K562 (cell line): ENCODE measurements around the gene CDKN2B-AS1. TPM values are rescaled to one million over a fixed set of nuclear protein-coding genes. Genes with fewer than 3 reads are reported as not detected.

Experiments
- ATAC-seq: fragments of 200-7000 bp; cut with Tn5 transposase; 3 replicates; pipeline ENCODE4 v1.9.1; 2020; ENCODE audit warnings: moderate library complexity
- BruUV-seq: library from RNA; stranded (reverse); fragments of 400-500 nt; replicated peaks from 2 replicates; lab custom pipeline; 2021; lab: Mats Ljungman, UMichigan
- CTCF ChIA-PET: fragments of 300-600 bp; formaldehyde crosslinking; extraction: SDS; loops from one replicate; lab custom pipeline; 2021; ENCODE audit warnings: low intra/inter-chr PET ratio; lab: Yijun Ruan, JAX
- POLR2A ChIA-PET: fragments of 300-600, 350-650 bp; sonication (Branson Sonifier 250); formaldehyde crosslinking; extraction: SDS; loops from one replicate; lab custom pipeline; 2021; ENCODE audit warnings: antibody characterized with exemption, inconsistent platforms; lab: Yijun Ruan, JAX
- DNase-seq, 4 experiments: peaks; one replicate each; pipeline versions ENCODE4 v3.0.0 to v3.0.0-alpha.2; 2011 to 2018; ENCODE audit warnings: low spot score in 3 of 4, mixed read lengths in 3 of 4; ENCODE audit errors: extremely low read depth in 1 of 4
- FAIRE-seq: peaks from 2 replicates; lab custom pipeline; 2011; peaks lifted over from hg19 to GRCh38; lab: Jason Lieb, UNC
- H2AFZ ChIP-seq: 2 replicates; pipeline ENCODE4 v1.6.0; 2011; ENCODE audit warnings: low read depth, low read length, control low read depth, inconsistent platforms
- H3K27ac ChIP-seq: fragments of 200-600 bp; 3 replicates; pipeline ENCODE4 v1.8.0; 2011; ENCODE audit warnings: low read depth, mild to moderate bottlenecking, control low read depth, inconsistent platforms, low read length, moderate library complexity, mixed read lengths; ENCODE audit errors: extremely low read depth
- H3K27me3 ChIP-seq, 2 experiments: fragments of 300-600 bp in 1 of 2; 2 replicates in 1 of 2; 3 replicates in 1 of 2; pipeline versions ENCODE4 v1.6.0 to v1.8.0; 2011; ENCODE audit warnings: inconsistent platforms in 2 of 2, low read length in 2 of 2, mild to moderate bottlenecking in 1 of 2, mixed read lengths in 1 of 2, moderate library complexity in 1 of 2; ENCODE audit not compliant: control insufficient read depth in 2 of 2, insufficient read depth in 2 of 2
- H3K36me3 ChIP-seq: fragments of 300-600 bp; 3 replicates; pipeline ENCODE4 v1.8.0; 2011; ENCODE audit warnings: mild to moderate bottlenecking, low read length, inconsistent platforms; ENCODE audit not compliant: control insufficient read depth, insufficient read depth
- H3K4me1 ChIP-seq, 2 experiments: fragments of 200-600 bp in 1 of 2; replicated peaks in 1 of 2; 2 replicates in 1 of 2; 3 replicates in 1 of 2; pipeline versions ENCODE4 v1.5.1 to v1.8.0; 2011; ENCODE audit warnings: inconsistent platforms in 2 of 2, low read length in 2 of 2, mild to moderate bottlenecking in 1 of 2, mixed read lengths in 1 of 2, moderate library complexity in 1 of 2; ENCODE audit not compliant: control insufficient read depth in 2 of 2, insufficient read depth in 2 of 2
- H3K4me2 ChIP-seq: 2 replicates; pipeline ENCODE4 v1.6.1; 2011; ENCODE audit warnings: low read length, control low read depth, inconsistent platforms, mixed read lengths; ENCODE audit not compliant: insufficient read depth
- H3K4me3 ChIP-seq: fragments of 200-600 bp; sonication (generic), shearing (Covaris generic); 2 replicates; pipeline ENCODE4 v1.5.1; 2016; ENCODE audit warnings: control low read depth, inconsistent platforms
- H3K79me2 ChIP-seq: fragments of 200-600 bp; 3 replicates; pipeline ENCODE4 v1.8.0; 2011; ENCODE audit warnings: low read length, inconsistent platforms; ENCODE audit not compliant: control insufficient read depth, insufficient read depth
- H3K9ac ChIP-seq, 2 experiments: 2 replicates each; pipeline versions ENCODE4 v1.6.0 to v1.6.1; 2011; ENCODE audit warnings: low read depth in 2 of 2, low read length in 2 of 2, control low read depth in 1 of 2, inconsistent platforms in 1 of 2, mild to moderate bottlenecking in 1 of 2, mixed read lengths in 1 of 2; ENCODE audit not compliant: insufficient read depth in 1 of 2
- H3K9me1 ChIP-seq: one replicate; pipeline ENCODE4 v1.6.0; 2011; ENCODE audit warnings: inconsistent platforms, mild to moderate bottlenecking, low read length, moderate library complexity; ENCODE audit not compliant: control insufficient read depth, insufficient read depth
- H3K9me3 ChIP-seq: replicated peaks from 2 replicates; pipeline ENCODE4 v1.5.1; 2011; ENCODE audit warnings: low read depth, low read length, inconsistent platforms; ENCODE audit not compliant: control insufficient read depth, insufficient read depth
- H4K20me1 ChIP-seq: replicated peaks from 2 replicates; pipeline ENCODE4 v1.6.1; 2011; ENCODE audit warnings: low read length, inconsistent platforms, mixed read lengths; ENCODE audit not compliant: control insufficient read depth, insufficient read depth
- ADNP ChIP-seq: fragments of 200-800 bp; sonication (Bioruptor generic); IDR thresholded peaks from 2 replicates; pipeline ENCODE4 v1.6.1; 2016; ENCODE audit warnings: missing genetic modification characterization, missing compliant biosample characterization
- NEUROD1 ChIP-seq: fragments of 150-350 bp; IDR thresholded peaks from 2 replicates; pipeline ENCODE4 v1.6.1; 2014; ENCODE audit warnings: borderline replicate concordance, low read length, low read depth; ENCODE audit not compliant: partially characterized antibody
- RBM22 ChIP-seq: fragments of 200-400 bp; formaldehyde crosslinking; IDR thresholded peaks from 2 replicates; pipeline ENCODE4 v1.6.1; 2018; ENCODE audit warnings: low read length, low read depth; ENCODE audit not compliant: poor library complexity, severe bottlenecking
- SIN3A ChIP-seq, 2 experiments: fragments of 150-350 bp in 1 of 2; IDR thresholded peaks; 2 replicates each; pipeline ENCODE4 v1.6.1; 2011 to 2016; ENCODE audit warnings: borderline replicate concordance in 2 of 2, low read depth in 2 of 2, low read length in 2 of 2, mild to moderate bottlenecking in 2 of 2, moderate library complexity in 2 of 2; ENCODE audit not compliant: control insufficient read depth in 1 of 2
- TAF7 ChIP-seq: fragments of 450-650 bp; IDR thresholded peaks from 2 replicates; pipeline ENCODE4 v1.6.1; 2016; ENCODE audit warnings: missing genetic modification characterization, missing compliant biosample characterization
- TAF9B ChIP-seq: fragments of 450-650 bp; IDR thresholded peaks from 2 replicates; pipeline ENCODE4 v1.6.1; 2018; ENCODE audit warnings: mild to moderate bottlenecking; ENCODE audit not compliant: partially characterized antibody
- WGBS: fragments of 100-300 bp; shearing (Covaris generic); methylation state at CpG from one replicate; pipeline ENCODE4 v1.1.6; 2016; ENCODE audit warnings: low coverage, mixed read lengths; ENCODE audit not compliant: insufficient coverage; ENCODE audit errors: missing lambda C conversion rate; 5-methylcytosine and 5-hydroxymethylcytosine counted together
- in situ Hi-C: fragments of 300-500 bp; cut with MboI; formaldehyde crosslinking; loops from 4 replicates; pipeline ENCODE4 v1.15.0; 2018; ENCODE audit warnings: inconsistent platforms, mixed read lengths
- intact Hi-C: fragments of 100-400 bp; cut with micrococcal nuclease; formaldehyde crosslinking; loops from 2 replicates; pipeline ENCODE4 v1.14.2; 2022
- polyA plus RNA-seq, 8 experiments: library from polyadenylated mRNA; depleted of rRNA in 4 of 8; stranded (reverse) in 5 of 8; unstranded in 3 of 8; fragments of >200 nt; fragmentation: Nextera tagmentation in 2 of 8; fragmentation: Illumina TruSeq in 1 of 8; extraction: Ambion mirVana in 2 of 8; extraction: Trizol in 1 of 8; gene quantifications; 2 replicates each; pipeline versions ENCODE4 v1.2.1 to v1.2.3, GENCODE V29; 2011 to 2014; ENCODE audit warnings: inconsistent platforms in 1 of 8, missing spikeins in 1 of 8
- total RNA-seq, 7 experiments: library from RNA; depleted of rRNA in 6 of 7; stranded (reverse); fragments of >200 nt in 6 of 7; fragmentation: Illumina TruSeq in 2 of 7; extraction: Trizol in 2 of 7; gene quantifications; 2 replicates each; pipeline versions ENCODE4 v1.2.1 to v1.2.3, GENCODE V29; 2011 to 2021; ENCODE audit warnings: low replicate concordance in 1 of 7
- TF ChIP-seq, protein P1 (sequence below): fragments of 250-450 bp; sonication (Bioruptor Pico); IDR thresholded peaks from 2 replicates; pipeline ENCODE4 v1.5.0; 2022; ENCODE audit warnings: mild to moderate bottlenecking
- TF ChIP-seq, protein P2 (sequence below): sonication (generic); formaldehyde crosslinking; IDR thresholded peaks from 2 replicates; pipeline ENCODE4 v1.8.1; 2023; ENCODE audit warnings: mild to moderate bottlenecking, missing genetic modification reagents
- TF ChIP-seq, protein P3 (sequence below): fragments of 450-650 bp; IDR thresholded peaks from 2 replicates; pipeline ENCODE4 v1.7.1; 2018; ENCODE audit warnings: mild to moderate bottlenecking, low read depth; ENCODE audit not compliant: partially characterized antibody
- TF ChIP-seq, protein P4 (sequence below): fragments of 250-450 bp; sonication (Bioruptor Pico); IDR thresholded peaks from 2 replicates; pipeline ENCODE4 v1.4.0; 2020; ENCODE audit warnings: mild to moderate bottlenecking, moderate library complexity

CDKN2B-AS1 gene
- total and polyA plus RNA-seq, 9 of the 15 experiments (the other 6 are each of a cell fraction or from before 2014, with no cell fraction given) = not detected

DNA sequence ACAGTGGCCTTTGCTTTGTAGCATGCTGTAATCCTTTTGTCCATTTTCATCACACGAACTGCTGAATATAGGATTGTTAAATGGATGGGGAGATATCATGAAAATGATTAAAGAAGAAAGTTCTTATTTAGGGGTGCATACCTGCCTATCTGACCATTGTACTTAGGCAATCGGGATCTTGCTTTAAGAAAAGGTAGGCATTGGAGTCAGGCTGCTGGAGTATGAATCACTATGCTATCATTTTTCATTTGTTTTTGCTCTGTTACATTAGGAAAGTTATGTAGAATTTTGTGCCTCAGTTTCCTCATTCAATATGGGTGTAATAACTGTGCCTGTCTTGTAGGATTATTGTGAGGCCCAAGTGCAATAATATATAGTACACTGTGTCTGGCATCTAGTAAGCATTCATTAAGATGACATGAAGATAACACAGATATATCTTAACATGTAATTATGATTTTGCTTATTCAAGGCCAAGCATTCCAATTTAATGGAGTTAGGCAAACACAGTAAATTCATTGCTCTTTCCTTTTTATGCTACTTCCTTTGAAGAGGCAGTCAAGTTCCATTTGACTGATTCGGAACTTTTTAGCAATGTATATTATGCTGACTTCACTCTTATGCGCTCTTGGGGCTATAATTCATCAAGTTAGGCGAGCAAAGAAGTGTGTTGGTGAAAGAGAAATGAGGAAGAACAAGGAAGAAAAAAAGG lies 124.4 kb downstream of the CDKN2B-AS1 start:
- no peak overlapping the region for H2AFZ ChIP-seq
- H3K9me3 ChIP-seq = no peaks in the 10 kb centered on the region
- ChIA-PET POLR2A (no interaction called here), CTCF (no interaction called here)
- no peaks in the 10 kb centered on the region for H3K79me2 ChIP-seq
- no peak overlapping the region for H3K27ac ChIP-seq
- intact Hi-C loops = no loop called here
- H3K27me3 ChIP-seq = no peaks in the 10 kb centered on the region
- ATAC-seq (no peak), FAIRE-seq (no peak), DNase-seq (no peak)
- H3K9ac ChIP-seq = no peak overlapping the region
- no peak overlapping the region for H3K4me3 ChIP-seq
- H3K36me3 ChIP-seq = no peaks in the 10 kb centered on the region
- in situ Hi-C loops = no loop called here
- no TSS peak for BruUV-seq
- no peaks in the 10 kb centered on the region for H3K9me1 ChIP-seq
- H3K4me2 ChIP-seq = no peak overlapping the region
- no peaks in the 10 kb centered on the region for H3K4me1 ChIP-seq
- WGBS = no CpG with 5 or more reads among the region's 5 CpGs
- H4K20me1 ChIP-seq = no peaks in the 10 kb centered on the region
- TF ChIP-seq NEUROD1 = no peak
- TF ChIP-seq, protein P1, sequence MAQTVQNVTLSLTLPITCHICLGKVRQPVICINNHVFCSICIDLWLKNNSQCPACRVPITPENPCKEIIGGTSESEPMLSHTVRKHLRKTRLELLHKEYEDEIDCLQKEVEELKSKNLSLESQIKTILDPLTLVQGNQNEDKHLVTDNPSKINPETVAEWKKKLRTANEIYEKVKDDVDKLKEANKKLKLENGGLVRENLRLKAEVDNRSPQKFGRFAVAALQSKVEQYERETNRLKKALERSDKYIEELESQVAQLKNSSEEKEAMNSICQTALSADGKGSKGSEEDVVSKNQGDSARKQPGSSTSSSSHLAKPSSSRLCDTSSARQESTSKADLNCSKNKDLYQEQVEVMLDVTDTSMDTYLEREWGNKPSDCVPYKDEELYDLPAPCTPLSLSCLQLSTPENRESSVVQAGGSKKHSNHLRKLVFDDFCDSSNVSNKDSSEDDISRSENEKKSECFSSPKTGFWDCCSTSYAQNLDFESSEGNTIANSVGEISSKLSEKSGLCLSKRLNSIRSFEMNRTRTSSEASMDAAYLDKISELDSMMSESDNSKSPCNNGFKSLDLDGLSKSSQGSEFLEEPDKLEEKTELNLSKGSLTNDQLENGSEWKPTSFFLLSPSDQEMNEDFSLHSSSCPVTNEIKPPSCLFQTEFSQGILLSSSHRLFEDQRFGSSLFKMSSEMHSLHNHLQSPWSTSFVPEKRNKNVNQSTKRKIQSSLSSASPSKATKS (CRISPR knock-in tag) = no peak
- TF ChIP-seq, protein P2, sequence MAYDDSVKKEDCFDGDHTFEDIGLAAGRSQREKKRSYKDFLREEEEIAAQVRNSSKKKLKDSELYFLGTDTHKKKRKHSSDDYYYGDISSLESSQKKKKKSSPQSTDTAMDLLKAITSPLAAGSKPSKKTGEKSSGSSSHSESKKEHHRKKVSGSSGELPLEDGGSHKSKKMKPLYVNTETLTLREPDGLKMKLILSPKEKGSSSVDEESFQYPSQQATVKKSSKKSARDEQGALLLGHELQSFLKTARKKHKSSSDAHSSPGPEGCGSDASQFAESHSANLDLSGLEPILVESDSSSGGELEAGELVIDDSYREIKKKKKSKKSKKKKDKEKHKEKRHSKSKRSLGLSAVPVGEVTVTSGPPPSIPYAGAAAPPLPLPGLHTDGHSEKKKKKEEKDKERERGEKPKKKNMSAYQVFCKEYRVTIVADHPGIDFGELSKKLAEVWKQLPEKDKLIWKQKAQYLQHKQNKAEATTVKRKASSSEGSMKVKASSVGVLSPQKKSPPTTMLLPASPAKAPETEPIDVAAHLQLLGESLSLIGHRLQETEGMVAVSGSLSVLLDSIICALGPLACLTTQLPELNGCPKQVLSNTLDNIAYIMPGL = no peak
- TF ChIP-seq TAF9B = no peak
- TF ChIP-seq, protein P3, sequence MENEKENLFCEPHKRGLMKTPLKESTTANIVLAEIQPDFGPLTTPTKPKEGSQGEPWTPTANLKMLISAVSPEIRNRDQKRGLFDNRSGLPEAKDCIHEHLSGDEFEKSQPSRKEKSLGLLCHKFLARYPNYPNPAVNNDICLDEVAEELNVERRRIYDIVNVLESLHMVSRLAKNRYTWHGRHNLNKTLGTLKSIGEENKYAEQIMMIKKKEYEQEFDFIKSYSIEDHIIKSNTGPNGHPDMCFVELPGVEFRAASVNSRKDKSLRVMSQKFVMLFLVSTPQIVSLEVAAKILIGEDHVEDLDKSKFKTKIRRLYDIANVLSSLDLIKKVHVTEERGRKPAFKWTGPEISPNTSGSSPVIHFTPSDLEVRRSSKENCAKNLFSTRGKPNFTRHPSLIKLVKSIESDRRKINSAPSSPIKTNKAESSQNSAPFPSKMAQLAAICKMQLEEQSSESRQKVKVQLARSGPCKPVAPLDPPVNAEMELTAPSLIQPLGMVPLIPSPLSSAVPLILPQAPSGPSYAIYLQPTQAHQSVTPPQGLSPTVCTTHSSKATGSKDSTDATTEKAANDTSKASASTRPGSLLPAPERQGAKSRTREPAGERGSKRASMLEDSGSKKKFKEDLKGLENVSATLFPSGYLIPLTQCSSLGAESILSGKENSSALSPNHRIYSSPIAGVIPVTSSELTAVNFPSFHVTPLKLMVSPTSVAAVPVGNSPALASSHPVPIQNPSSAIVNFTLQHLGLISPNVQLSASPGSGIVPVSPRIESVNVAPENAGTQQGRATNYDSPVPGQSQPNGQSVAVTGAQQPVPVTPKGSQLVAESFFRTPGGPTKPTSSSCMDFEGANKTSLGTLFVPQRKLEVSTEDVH = no peak
- no peak for TF ChIP-seq RBM22
- TF ChIP-seq, protein P4, sequence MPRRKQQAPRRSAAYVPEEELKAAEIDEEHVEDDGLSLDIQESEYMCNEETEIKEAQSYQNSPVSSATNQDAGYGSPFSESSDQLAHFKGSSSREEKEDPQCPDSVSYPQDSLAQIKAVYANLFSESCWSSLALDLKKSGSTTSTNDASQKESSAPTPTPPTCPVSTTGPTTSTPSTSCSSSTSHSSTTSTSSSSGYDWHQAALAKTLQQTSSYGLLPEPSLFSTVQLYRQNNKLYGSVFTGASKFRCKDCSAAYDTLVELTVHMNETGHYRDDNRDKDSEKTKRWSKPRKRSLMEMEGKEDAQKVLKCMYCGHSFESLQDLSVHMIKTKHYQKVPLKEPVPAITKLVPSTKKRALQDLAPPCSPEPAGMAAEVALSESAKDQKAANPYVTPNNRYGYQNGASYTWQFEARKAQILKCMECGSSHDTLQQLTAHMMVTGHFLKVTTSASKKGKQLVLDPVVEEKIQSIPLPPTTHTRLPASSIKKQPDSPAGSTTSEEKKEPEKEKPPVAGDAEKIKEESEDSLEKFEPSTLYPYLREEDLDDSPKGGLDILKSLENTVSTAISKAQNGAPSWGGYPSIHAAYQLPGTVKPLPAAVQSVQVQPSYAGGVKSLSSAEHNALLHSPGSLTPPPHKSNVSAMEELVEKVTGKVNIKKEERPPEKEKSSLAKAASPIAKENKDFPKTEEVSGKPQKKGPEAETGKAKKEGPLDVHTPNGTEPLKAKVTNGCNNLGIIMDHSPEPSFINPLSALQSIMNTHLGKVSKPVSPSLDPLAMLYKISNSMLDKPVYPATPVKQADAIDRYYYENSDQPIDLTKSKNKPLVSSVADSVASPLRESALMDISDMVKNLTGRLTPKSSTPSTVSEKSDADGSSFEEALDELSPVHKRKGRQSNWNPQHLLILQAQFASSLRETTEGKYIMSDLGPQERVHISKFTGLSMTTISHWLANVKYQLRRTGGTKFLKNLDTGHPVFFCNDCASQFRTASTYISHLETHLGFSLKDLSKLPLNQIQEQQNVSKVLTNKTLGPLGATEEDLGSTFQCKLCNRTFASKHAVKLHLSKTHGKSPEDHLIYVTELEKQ (CRISPR knock-in tag) = no peak
- no peak for TF ChIP-seq TAF7 (tag)
- TF ChIP-seq ADNP = no peak
- TF ChIP-seq SIN3A (IDR thresholded peaks at IDR 0.05; ENCODE audit: borderline replicate concordance in 2 of 2, control insufficient read depth in 1 of 2, low read depth in 2 of 2, low read length in 2 of 2) = no peak
